ENCODE measurements around the gene LRRC42. TPM values are rescaled to one million over a fixed set of nuclear protein-coding genes. Genes with fewer than 3 reads are reported as not detected.

Gene LRRC42
- total RNA-seq, 2 experiments from 2014 or later, result 26.9 to 28.4 TPM

DNA sequence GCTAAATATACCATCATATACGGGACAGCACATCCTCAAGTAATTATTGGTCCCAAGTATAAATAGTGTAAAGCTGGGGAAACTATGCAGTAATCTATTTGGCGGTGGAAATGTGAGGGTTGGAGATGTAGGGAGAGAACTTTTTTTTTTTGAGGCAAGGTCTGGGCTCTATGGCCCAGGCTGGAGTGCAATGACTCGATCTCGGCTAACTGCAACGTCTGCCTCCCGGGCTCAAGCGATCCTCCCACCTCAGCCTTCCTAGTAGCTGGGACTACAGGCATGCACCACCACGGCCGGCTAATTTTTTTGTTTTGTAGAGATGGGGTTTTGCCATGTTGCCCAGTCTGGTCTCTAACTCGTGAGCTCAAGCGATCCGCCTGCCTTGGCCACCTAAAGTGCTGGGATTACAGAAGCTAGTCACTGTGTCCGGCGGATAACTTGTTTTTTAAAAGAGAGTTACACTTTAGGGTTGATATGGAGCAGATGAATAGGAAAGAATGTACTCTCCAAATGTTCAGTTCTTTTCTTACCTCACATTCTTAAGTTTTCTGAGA, 2.6 kb upstream of the LRRC42 start:
- intact Hi-C loops (cut with micrococcal nuclease), result loop anchor here (2.0 kb wide), 1 partner anchor 25 kb away; no protein-coding TSS in a partner anchor
- no peaks in the 10 kb centered on the region for H3K9me3 Mint-ChIP-seq
- peaks cover 52% of the 10 kb centered on the region for H3K4me1 Mint-ChIP-seq (ENCODE audit: low read depth)
- H3K27me3 Mint-ChIP-seq, result no peaks in the 10 kb centered on the region
- no peak for DNase-seq
- H3K36me3 Mint-ChIP-seq, result peaks cover 16% of the 10 kb centered on the region
- peak overlapping the region; percentile 92 for H3K4me3 Mint-ChIP-seq
- ChIA-PET CTCF (interaction anchor here (1.0 to 9.2 kb wide), 2 partner anchors 66 to 72 kb away, joined by 4 to 76 read pairs; no protein-coding TSS in a partner anchor), POLR2A (interaction anchor here (0.6 kb wide), 1 partner anchor 107 kb away, joined by 3 read pairs; no protein-coding TSS in a partner anchor)
- H3K27ac Mint-ChIP-seq, result peak overlapping the region; percentile 35

GRCh38 chr1:53944469-53945182, 1.5 kb upstream of the LRRC42 start:
- H3K4me1 Mint-ChIP-seq (ENCODE audit: low read depth), result peaks cover 50% of the 10 kb centered on the region
- H3K27me3 Mint-ChIP-seq, result no peaks in the 10 kb centered on the region
- peak overlapping the region; percentile 92 for H3K4me3 Mint-ChIP-seq
- H3K36me3 Mint-ChIP-seq, result peaks cover 12% of the 10 kb centered on the region
- CTCF ChIA-PET, result interaction anchor here (0.7 to 9.2 kb wide), 8 partner anchors 10 to 137 kb away, joined by 3 to 76 read pairs (median 8); partner anchors contain the start of genes TCEANC2, TMEM59 and YIPF1
- peak overlapping the region; percentile 90 for H3K27ac Mint-ChIP-seq
- H3K9me3 Mint-ChIP-seq, result no peaks in the 10 kb centered on the region
- POLR2A ChIA-PET, result interaction anchor here (1.1 to 2.6 kb wide), 4 partner anchors 20 to 61 kb away, joined by 3 to 15 read pairs (median 6); partner anchors contain the start of gene YIPF1
- intact Hi-C loops (cut with micrococcal nuclease), result loop anchor here (1.0 to 5.0 kb wide), 3 partner anchors 54 to 617 kb away; partner anchors contain the start of genes LRP8 and SSBP3
- peak; percentile 18 for DNase-seq

- Mint-ChIP-seq H3K9me3 (no peaks in the 10 kb centered on the region), H3K4me3 (peak overlapping the region; percentile 92), H3K4me1 (ENCODE audit: low read depth) (peaks cover 49% of the 10 kb centered on the region), H3K27ac (peak overlapping the region; percentile 90), H3K27me3 (no peaks in the 10 kb centered on the region), H3K36me3 (peaks cover 12% of the 10 kb centered on the region)
- intact Hi-C loops (cut with micrococcal nuclease), result loop anchor here (1.0 to 5.0 kb wide), 3 partner anchors 55 to 618 kb away; partner anchors contain the start of genes LRP8 and SSBP3
- DNase-seq, result no peak
- CTCF ChIA-PET, result interaction anchor here (0.7 to 9.2 kb wide), 9 partner anchors 9 to 137 kb away, joined by 3 to 76 read pairs (median 7); partner anchors contain the start of genes TCEANC2, TMEM59 and YIPF1
- POLR2A ChIA-PET, result interaction anchor here (0.5 to 2.6 kb wide), 8 partner anchors 21 to 112 kb away, joined by 3 to 15 read pairs (median 6); partner anchors contain the start of genes NDC1, TCEANC2, TMEM59 and YIPF1
Observed at GRCh38 chr1:53945183-53945432, 1.0 kb upstream of the LRRC42 start.

DNA sequence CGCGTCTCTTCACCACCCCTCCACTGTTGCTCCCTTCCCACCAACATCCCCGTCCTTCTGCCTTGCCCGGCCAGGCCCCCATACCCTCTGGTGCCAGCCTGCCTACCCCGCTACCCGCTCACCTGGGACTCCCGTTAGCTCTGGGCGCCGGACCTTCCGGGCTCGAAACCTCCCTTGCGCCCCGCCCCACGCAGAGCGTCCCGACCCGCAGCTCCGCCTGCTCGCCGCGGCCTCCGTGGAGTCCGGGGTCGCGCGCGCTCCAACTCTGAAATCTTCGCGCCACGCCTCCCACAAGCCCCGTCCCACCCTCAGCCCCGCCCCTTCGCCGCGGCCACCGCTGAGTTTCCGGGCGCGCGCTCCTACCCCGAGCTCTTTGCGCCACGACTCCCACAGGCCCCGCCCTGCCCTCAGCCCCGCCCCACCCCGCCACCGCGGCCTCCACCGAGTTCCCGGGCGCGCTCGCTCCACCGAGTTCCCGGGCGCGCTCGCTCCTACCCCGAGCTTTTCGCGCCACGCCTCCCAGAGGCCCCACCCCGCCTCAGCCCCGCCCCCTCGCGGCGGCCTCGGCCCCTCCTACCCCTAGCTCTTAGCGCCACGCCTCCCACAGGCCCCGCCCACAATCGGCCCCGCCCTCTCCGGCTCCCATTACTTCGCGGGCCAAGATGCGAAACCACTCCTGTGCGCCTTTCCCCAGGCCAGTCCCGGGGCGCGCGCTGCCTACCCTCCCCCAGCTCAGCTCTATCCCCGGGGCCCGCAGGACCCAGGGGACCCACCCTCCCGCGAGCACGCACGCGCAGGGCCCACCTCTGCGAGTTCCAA, 508 bp upstream of the LRRC42 start, which contains the start of gene IFT25:
TSS of gene IFT25 (minus strand) at position 267 of the 819 bp plus-strand sequence. CDS start 5,617 bp downstream, outside the sequence.
- no peaks in the 10 kb centered on the region for H3K9me3 Mint-ChIP-seq
- ChIA-PET POLR2A (interaction anchor here (0.5 to 2.6 kb wide), 8 partner anchors 21 to 112 kb away, joined by 3 to 15 read pairs (median 6); partner anchors contain the start of genes NDC1, TCEANC2, TMEM59 and YIPF1), CTCF (interaction anchor here (0.7 to 9.2 kb wide), 10 partner anchors 9 to 136 kb away, joined by 3 to 76 read pairs (median 7); partner anchors contain the start of genes TCEANC2, TMEM59 and YIPF1)
- peak within 1 kb of the TSS; percentile 90 for H3K27ac Mint-ChIP-seq
- DNase-seq, result peak; percentile 99
- H3K4me1 Mint-ChIP-seq (ENCODE audit: low read depth), result peaks cover 48% of the 10 kb centered on the region
- H3K36me3 Mint-ChIP-seq, result peaks cover 11% of the 10 kb centered on the region
- H3K4me3 Mint-ChIP-seq, result peak within 1 kb of the TSS; percentile 92
- intact Hi-C loops (cut with micrococcal nuclease), result loop anchor here (1.0 to 5.0 kb wide), 5 partner anchors 55 to 618 kb away; partner anchors contain the start of genes LRP8, NDC1, SSBP3 and TCEANC2
- no peaks in the 10 kb centered on the region for H3K27me3 Mint-ChIP-seq

- Mint-ChIP-seq H3K36me3 (peaks cover 15% of the 10 kb centered on the region), H3K27me3 (no peaks in the 10 kb centered on the region), H3K4me1 (ENCODE audit: low read depth) (peaks cover 46% of the 10 kb centered on the region), H3K4me3 (peak overlapping the region; percentile 74), H3K27ac (peak overlapping the region; percentile 34), H3K9me3 (no peaks in the 10 kb centered on the region)
- CTCF ChIA-PET, result interaction anchor here (0.9 to 9.2 kb wide), 8 partner anchors 12 to 112 kb away, joined by 3 to 91 read pairs (median 10); partner anchors contain the start of gene NDC1
- POLR2A ChIA-PET, result interaction anchor here (0.5 to 1.0 kb wide), 2 partner anchors 85 to 1073 kb away, joined by 3 read pairs; no protein-coding TSS in a partner anchor
- intact Hi-C loops (cut with micrococcal nuclease), result loop anchor here (5.0 kb wide), 2 partner anchors 460 to 620 kb away; partner anchors contain the start of genes LRP8 and SSBP3
- DNase-seq, result no peak
Observed at GRCh38 chr1:53947172-53947907, 1.2 kb downstream of the LRRC42 start.

GRCh38 chr1:53948291-53948690, 2.1 kb downstream of the LRRC42 start:
- peaks cover 23% of the 10 kb centered on the region for H3K36me3 Mint-ChIP-seq
- no peaks in the 10 kb centered on the region for H3K27me3 Mint-ChIP-seq
- H3K4me1 Mint-ChIP-seq (ENCODE audit: low read depth), result peaks cover 37% of the 10 kb centered on the region
- no peak overlapping the region for H3K4me3 Mint-ChIP-seq
- no peak for DNase-seq
- intact Hi-C loops (cut with micrococcal nuclease), result loop anchor here (1.0 to 5.0 kb wide), 3 partner anchors 87 to 621 kb away; partner anchors contain the start of genes LRP8 and SSBP3
- no peaks in the 10 kb centered on the region for H3K9me3 Mint-ChIP-seq
- POLR2A ChIA-PET, result interaction anchor here (0.5 to 0.6 kb wide), 2 partner anchors 851 to 1074 kb away, joined by 3 to 4 read pairs; no protein-coding TSS in a partner anchor
- CTCF ChIA-PET, result interaction anchor here (0.6 to 9.2 kb wide), 11 partner anchors 8 to 505 kb away, joined by 3 to 91 read pairs (median 4); partner anchors contain the start of genes NDC1 and YIPF1
- H3K27ac Mint-ChIP-seq, result no peak overlapping the region

GRCh38 chr1:53949023-53949990, 3.2 kb downstream of the LRRC42 start:
- H3K27ac Mint-ChIP-seq, result no peak overlapping the region
- H3K4me3 Mint-ChIP-seq, result no peak overlapping the region
- peaks cover 25% of the 10 kb centered on the region for H3K36me3 Mint-ChIP-seq
- H3K27me3 Mint-ChIP-seq, result no peaks in the 10 kb centered on the region
- ChIA-PET CTCF (interaction anchor here (1.1 to 9.2 kb wide), 8 partner anchors 7 to 89 kb away, joined by 3 to 91 read pairs (median 10); partner anchors contain the start of gene YIPF1), POLR2A (no interaction called here)
- no peaks in the 10 kb centered on the region for H3K9me3 Mint-ChIP-seq
- peaks cover 28% of the 10 kb centered on the region for H3K4me1 Mint-ChIP-seq (ENCODE audit: low read depth)
- DNase-seq, result peak; percentile 33
- intact Hi-C loops (cut with micrococcal nuclease), result loop anchor here (1.0 to 5.0 kb wide), 3 partner anchors 71 to 622 kb away; partner anchors contain the start of genes LRP8 and SSBP3

DNA sequence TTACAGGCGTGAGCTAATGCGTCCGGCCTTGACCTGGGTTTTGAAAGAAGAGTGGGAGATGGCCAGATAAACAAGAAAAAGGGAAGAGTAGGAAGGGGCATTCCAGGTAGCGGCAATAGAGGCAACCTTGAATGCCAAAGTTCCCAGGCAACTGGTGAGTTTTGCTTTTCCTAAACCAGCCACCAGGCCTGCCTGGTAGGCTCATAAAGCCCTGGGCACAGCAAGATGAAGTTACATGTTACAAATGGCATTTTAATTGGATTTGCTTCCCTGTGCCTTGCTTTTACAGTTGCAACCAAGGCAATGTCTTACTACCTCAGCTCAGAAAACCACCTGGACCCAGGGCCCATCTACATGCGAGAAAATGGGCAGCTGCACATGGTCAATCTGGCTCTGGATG, 5.5 kb downstream of the LRRC42 start:
- Mint-ChIP-seq H3K4me3 (no peak overlapping the region), H3K4me1 (ENCODE audit: low read depth) (peaks cover 23% of the 10 kb centered on the region), H3K27me3 (no peaks in the 10 kb centered on the region), H3K36me3 (peaks cover 20% of the 10 kb centered on the region), H3K9me3 (no peaks in the 10 kb centered on the region), H3K27ac (no peak overlapping the region)
- ChIA-PET POLR2A (no interaction called here), CTCF (interaction anchor here (5.9 to 9.2 kb wide), 2 partner anchors 74 to 91 kb away, joined by 76 to 91 read pairs; no protein-coding TSS in a partner anchor)
- DNase-seq, result no peak
- intact Hi-C loops (cut with micrococcal nuclease), result no loop called here

DNA sequence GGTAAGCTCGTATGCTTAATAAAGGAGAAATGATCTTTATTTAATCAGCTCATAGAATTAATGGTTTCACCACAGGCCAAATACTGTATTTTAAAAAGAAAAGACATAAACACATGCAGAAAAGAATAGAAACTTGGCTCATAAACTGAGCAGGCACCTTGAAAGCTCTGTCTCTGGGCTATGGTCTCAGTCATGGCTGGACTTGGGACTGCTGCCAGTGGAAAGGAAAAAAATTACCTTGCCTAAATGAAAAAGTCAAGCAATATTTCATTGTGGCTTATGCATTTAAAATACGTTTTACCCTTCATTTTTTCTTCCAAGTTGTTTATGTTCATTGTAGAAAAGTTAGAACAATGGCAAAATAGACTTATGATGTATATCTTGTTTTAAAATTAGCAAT, 8.0 kb downstream of the LRRC42 start:
- no peak overlapping the region for H3K4me3 Mint-ChIP-seq
- CTCF ChIA-PET, result interaction anchor here (0.9 to 1.4 kb wide), 3 partner anchors 9 to 93 kb away, joined by 4 to 11 read pairs (median 4); partner anchors contain the start of gene IFT25
- no peak overlapping the region for H3K27ac Mint-ChIP-seq
- DNase-seq, result no peak
- POLR2A ChIA-PET, result no interaction called here
- H3K9me3 Mint-ChIP-seq, result no peaks in the 10 kb centered on the region
- intact Hi-C loops (cut with micrococcal nuclease), result no loop called here
- H3K36me3 Mint-ChIP-seq, result peaks cover 16% of the 10 kb centered on the region
- H3K27me3 Mint-ChIP-seq, result no peaks in the 10 kb centered on the region
- peaks cover 8% of the 10 kb centered on the region for H3K4me1 Mint-ChIP-seq (ENCODE audit: low read depth)

All from activated CD4-positive, alpha-beta memory T cell treated with anti-CD3 and anti-CD28 coated beads for 36 hours (primary cell).